Left lung (tissue), 10 donors: ENCODE data around the gene BCL11B. TPM values are rescaled to one million over a fixed set of nuclear protein-coding genes. Genes with fewer than 3 reads are reported as not detected.

Experiments used
- ATAC-seq: fragments of 200-7000 bp; cut with Tn5 transposase; one replicate; pipeline ENCODE4 v1.9.1; 2020; ENCODE audit warnings: moderate library complexity
- DNase-seq, 4 donors: peaks; one replicate each; pipeline ENCODE4 v3.0.0-alpha.2; 2013 to 2020
- H3K27ac ChIP-seq, 2 donors: fragments of 200-600 bp; sonication (generic) in 1 of 2; one replicate each; pipeline versions ENCODE4 v1.5.0 to v1.8.0; 2020 to 2021
- H3K27me3 ChIP-seq, 2 donors: fragments of 200-600 bp; sonication (generic) in 1 of 2; one replicate each; pipeline versions ENCODE4 v1.5.0 to v1.8.0; 2020 to 2021
- H3K36me3 ChIP-seq, 2 donors: fragments of 200-600 bp; sonication (generic) in 1 of 2; one replicate each; pipeline versions ENCODE4 v1.5.0 to v1.8.0; 2020 to 2021
- H3K4me1 ChIP-seq, 2 donors: fragments of 200-600 bp; one replicate each; pipeline ENCODE4 v1.8.0; 2021
- H3K4me3 ChIP-seq, 2 donors: fragments of 200-600 bp; sonication (generic) in 1 of 2; one replicate each; pipeline versions ENCODE4 v1.5.0 to v1.8.0; 2020 to 2021; ENCODE audit warnings: mild to moderate bottlenecking in 1 of 2
- H3K9me3 ChIP-seq, 2 donors: fragments of 200-600 bp; sonication (generic) in 1 of 2; one replicate each; pipeline versions ENCODE4 v1.5.0 to v1.8.0; 2020 to 2021
- CTCF ChIP-seq, 2 donors: fragments of 200-600 bp; sonication (generic) in 1 of 2; IDR thresholded peaks; one replicate each; pipeline versions ENCODE4 v1.5.0 to v1.8.0; 2021; ENCODE audit warnings: antibody characterized with exemption in 2 of 2
- intact Hi-C, 2 donors: fragments of 100-400 bp; cut with DNase I; formaldehyde crosslinking; loops; one replicate each; pipeline versions ENCODE4 v1.11.2 to v1.14.2; 2022
- polyA plus RNA-seq, 6 donors: library from polyadenylated mRNA; unstranded; fragments of 120-200 nt; gene quantifications; one replicate each; pipeline ENCODE4 v1.2.1, GENCODE V29; 2013; ENCODE audit not compliant: insufficient read length in 6 of 6
- total RNA-seq, 2 donors: library from RNA; stranded (reverse); fragmentation: NEBNext Ultra II Directional; extraction: Animal tissue kit (Norgen Biotek cat#: 25700); gene quantifications; one replicate each; pipeline ENCODE4 v1.2.1, GENCODE V29; 2021
- donor health status: DM: no; HTN: yes; CAD: no.
- donor health status: DM: no; HTN: no; CAD: no.

Gene BCL11B
- total and polyA plus RNA-seq, 8 donors = 1.4 to 3.6 (median 3.2) TPM

DNA sequence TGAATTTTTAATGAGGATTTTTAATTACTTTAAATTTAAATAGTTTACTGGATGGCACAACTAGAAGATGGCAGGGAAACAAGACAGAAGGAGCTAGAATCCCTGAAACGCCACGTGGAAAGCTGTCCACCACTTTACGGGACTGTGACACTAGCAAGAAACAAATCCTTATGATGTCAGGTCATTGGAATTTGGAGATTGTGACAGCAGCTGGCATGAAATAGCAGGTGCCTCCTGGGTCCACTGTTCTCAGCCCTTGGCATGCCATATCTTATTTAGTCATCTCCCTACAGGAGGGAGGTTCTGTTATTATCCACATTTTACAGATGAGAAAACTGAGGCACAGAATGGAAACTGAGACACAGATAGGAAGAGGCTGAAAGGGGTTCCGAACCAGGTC lies 113.8 kb downstream of the BCL11B start:
- DNase-seq = no peak

DNA sequence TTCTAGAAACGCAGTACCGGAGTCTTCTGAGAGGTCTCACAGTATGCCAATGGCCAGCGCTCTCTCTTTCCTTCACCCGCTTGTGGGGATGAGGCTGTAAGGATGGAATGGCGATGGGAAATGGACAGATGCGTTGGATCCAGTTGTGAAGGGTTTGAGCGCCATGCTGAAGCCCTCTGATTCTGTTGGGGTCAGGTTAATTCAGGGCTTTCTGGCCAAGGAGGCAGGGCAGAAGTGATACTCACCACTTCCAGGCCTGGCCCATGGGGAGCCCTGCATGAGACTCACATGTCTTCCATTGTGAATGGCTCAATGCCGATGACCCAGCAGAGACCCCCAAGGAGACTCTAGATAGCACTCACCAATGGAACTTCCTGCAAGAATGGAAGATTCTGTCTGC lies 114.3 kb downstream of the BCL11B start:
- intact Hi-C loops = no loop called here
- no peaks in the 10 kb centered on the region for H3K9me3 ChIP-seq
- H3K27me3 ChIP-seq = peaks cover 0 to 4% of the 10 kb centered on the region in 2 donors
- no peak for TF ChIP-seq CTCF (IDR thresholded peaks at IDR 0.05)
- no peak overlapping the region for H3K4me3 ChIP-seq
- no peak for DNase-seq
- H3K27ac ChIP-seq = no peak overlapping the region
- ATAC-seq = no peak
- H3K4me1 ChIP-seq = peaks cover 6 to 17% of the 10 kb centered on the region in 2 donors
- no peaks in the 10 kb centered on the region for H3K36me3 ChIP-seq

More for the DNA sequence above, 113.8 kb downstream of the BCL11B start:
- intact Hi-C loops = no loop called here
- Histone ChIP-seq H3K27ac (no peak overlapping the region), H3K27me3 (no peaks in the 10 kb centered on the region), H3K9me3 (no peaks in the 10 kb centered on the region), H3K4me3 (no peak overlapping the region), H3K4me1 (peaks cover 6 to 17% of the 10 kb centered on the region in 2 donors), H3K36me3 (no peaks in the 10 kb centered on the region)
- no peak for TF ChIP-seq CTCF (IDR thresholded peaks at IDR 0.05)
- ATAC-seq = peak; percentile 19

- intact Hi-C loops = no loop called here
- DNase-seq = no peak
- Histone ChIP-seq H3K4me1 (peaks cover 6 to 17% of the 10 kb centered on the region in 2 donors), H3K27ac (no peak overlapping the region), H3K36me3 (no peaks in the 10 kb centered on the region), H3K27me3 (peaks cover 0 to 6% of the 10 kb centered on the region in 2 donors), H3K4me3 (no peak overlapping the region), H3K9me3 (no peaks in the 10 kb centered on the region)
- no peak for ATAC-seq
- no peak for TF ChIP-seq CTCF (IDR thresholded peaks at IDR 0.05)
Observed at GRCh38 chr14:99157246-99157645, 114.8 kb downstream of the BCL11B start.

GRCh38 chr14:99156814-99157213 lies 115.2 kb downstream of the BCL11B start:
- intact Hi-C loops = no loop called here
- no peaks in the 10 kb centered on the region for H3K36me3 ChIP-seq
- H3K4me3 ChIP-seq = no peak overlapping the region
- H3K4me1 ChIP-seq = peaks cover 6 to 17% of the 10 kb centered on the region in 2 donors
- DNase-seq = no peak
- H3K27ac ChIP-seq = no peak overlapping the region
- TF ChIP-seq CTCF (IDR thresholded peaks at IDR 0.05) = no peak
- peaks cover 0 to 6% of the 10 kb centered on the region in 2 donors for H3K27me3 ChIP-seq
- no peaks in the 10 kb centered on the region for H3K9me3 ChIP-seq
- no peak for ATAC-seq

- Histone ChIP-seq H3K4me1 (peaks cover 6 to 17% of the 10 kb centered on the region in 2 donors), H3K4me3 (no peak overlapping the region), H3K27ac (no peak overlapping the region), H3K9me3 (no peaks in the 10 kb centered on the region), H3K27me3 (peaks cover 0 to 6% of the 10 kb centered on the region in 2 donors), H3K36me3 (no peaks in the 10 kb centered on the region)
- no peak for TF ChIP-seq CTCF (IDR thresholded peaks at IDR 0.05)
- no peak for ATAC-seq
- intact Hi-C loops = no loop called here
- DNase-seq = no peak
Observed at GRCh38 chr14:99156090-99156425, 115.9 kb downstream of the BCL11B start.
